Stimulated activated CD8-positive, alpha-beta memory T cell treated with anti-CD3 and anti-CD28 coated beads, Interleukin-12 subunit alpha, Interleukin-12 subunit beta, amount 100 ng/mL, for 24 hours (primary cell): ENCODE measurements around the gene DVL1.
"Not testable (repeated sequence)": the region's sequence is repeated elsewhere in the genome, so short reads cannot be mapped to it uniquely, and the experiment has no call there.

ENCODE experiments used
- DNase-seq: peaks from one replicate; pipeline ENCODE4 v3.0.0-alpha.2; 2020; ENCODE audit errors: extremely low read depth

Gene DVL1

DNA sequence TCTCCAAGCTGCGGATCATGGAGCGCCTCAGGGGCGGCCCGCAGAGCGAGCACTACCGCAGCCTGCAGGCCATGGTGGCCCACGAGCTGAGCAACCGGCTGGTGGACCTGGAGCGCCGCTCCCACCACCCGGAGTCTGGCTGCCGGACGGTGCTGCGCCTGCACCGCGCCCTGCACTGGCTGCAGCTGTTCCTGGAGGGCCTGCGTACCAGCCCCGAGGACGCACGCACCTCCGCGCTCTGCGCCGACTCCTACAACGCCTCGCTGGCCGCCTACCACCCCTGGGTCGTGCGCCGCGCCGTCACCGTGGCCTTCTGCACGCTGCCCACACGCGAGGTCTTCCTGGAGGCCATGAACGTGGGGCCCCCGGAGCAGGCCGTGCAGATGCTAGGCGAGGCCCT is 21.9 kb downstream of the DVL1 start:
- DNase-seq, result no peak

DNA sequence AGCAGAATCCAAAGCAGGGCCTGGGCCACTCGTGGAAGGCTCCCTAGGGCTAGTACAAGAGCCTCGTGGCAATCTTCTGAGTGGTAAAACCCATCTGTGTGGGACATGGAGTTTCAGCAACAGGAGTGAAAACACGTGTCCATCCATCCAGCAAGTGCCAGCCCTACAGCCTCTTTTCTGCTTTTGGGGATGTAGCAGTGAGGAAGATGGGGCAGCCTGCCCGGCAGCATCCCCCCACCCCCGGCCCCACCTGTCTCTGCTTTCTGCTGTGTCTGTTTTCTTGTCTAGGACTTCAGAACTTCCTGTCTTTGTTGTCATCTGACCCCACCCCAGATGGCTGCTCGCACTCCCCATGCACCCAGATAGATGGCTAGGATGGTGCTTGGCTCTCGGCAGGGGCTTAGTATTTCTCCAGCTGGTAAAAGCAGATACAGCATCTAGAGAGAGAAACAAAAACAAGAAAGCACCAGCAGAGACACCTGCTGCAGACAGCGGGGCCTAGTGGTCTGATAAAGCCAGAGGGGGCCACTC is 23.1 kb downstream of the DVL1 start:
- no peak for DNase-seq

- DNase-seq, result no peak
Measured at GRCh38 chr1:1325288-1326074, 23.7 kb downstream of the DVL1 start.

GRCh38 chr1:1324524-1325287 is 24.5 kb downstream of the DVL1 start, which contains the start of the genes CPTP and INTS11:
CPTP (plus strand) TSS chr1:1324802; CDS start chr1:1326911, 2,109 bp downstream.
INTS11 (minus strand) TSS chr1:1324660; CDS start chr1:1324608, 52 bp downstream.
- peak; percentile 92 for DNase-seq

- DNase-seq, result no peak
Measured at GRCh38 chr1:1324084-1324523, 25.1 kb downstream of the DVL1 start.

GRCh38 chr1:1322952-1323351 is 26.3 kb downstream of the DVL1 start:
- no peak for DNase-seq

GRCh38 chr1:1322418-1322817 is 26.8 kb downstream of the DVL1 start:
- no peak for DNase-seq

- no peak for DNase-seq
Measured at GRCh38 chr1:1321477-1321876, 27.7 kb downstream of the DVL1 start.

GRCh38 chr1:1320666-1321448 is 28.4 kb downstream of the DVL1 start:
- no peak for DNase-seq

- no peak for DNase-seq
Measured at GRCh38 chr1:1319646-1319941, 29.6 kb downstream of the DVL1 start.

DNA sequence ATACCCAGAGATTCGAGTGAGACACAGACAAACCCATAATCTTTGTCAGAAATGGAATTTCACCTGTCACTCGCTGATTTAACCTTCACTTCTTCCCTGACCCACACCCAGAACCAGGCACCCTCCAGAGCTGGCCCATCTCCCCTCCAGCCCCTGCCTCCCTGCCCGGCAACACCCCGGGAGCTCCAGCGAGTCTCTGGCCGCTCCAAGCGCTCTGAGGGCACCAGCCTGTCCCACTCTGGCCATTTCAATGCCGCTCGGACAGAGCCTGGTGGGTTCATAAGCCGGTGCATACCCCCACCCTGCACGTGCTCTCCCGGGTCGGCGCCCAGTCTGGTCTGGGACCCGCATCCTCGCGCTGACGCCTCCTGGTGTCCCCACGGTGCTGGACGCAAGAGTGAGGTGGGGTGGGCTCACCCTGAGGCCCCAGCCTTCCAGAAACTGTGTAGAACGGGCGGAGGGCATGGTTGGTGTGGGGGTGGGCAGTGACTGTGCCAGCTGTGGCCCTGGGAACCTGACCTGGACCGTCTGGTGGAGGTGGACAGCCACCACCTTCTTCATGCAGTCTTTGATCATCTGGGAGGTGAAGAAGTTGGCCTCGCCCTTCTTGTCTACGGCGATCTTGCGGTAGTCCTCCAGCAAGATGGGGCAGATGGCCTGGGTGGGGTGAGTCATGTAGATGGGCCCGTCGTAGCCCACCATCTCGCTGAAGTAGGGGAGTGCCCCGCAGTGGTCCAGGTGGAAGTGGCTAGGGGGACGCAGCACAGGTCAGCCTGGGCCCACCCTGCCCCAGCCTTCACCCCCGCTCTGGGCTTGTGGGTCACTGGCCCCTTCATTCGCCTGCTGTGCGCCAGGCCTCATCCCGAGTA is 30.2 kb downstream of the DVL1 start:
- no peak for DNase-seq

DNA sequence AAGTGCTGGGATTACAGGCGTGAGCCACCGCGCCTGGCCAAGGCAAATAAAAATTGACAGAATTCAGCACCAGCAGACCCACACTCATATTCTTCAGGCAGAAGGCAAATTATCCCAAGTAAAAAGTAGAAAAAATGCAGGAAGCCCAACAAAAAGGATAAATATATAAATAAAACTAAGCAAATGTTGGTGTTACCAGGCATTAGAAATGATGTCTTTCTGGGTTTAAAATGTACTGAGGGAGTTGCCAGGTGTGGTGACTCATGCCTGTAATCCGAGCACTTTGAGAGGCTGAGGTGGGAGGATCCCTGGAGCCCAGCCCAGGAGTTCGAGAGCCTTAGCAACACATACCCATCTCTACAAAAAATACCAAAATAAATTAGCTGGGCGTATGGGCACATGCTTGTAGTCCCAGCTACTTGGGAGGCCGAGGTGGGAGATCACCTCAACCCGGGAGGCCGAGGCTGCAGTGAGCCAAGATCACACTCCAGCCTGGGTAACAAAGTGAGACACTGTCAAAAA is 31.0 kb downstream of the DVL1 start:
- no peak for DNase-seq

- DNase-seq, result no peak
Measured at GRCh38 chr1:1317420-1317819, 31.8 kb downstream of the DVL1 start.

GRCh38 chr1:1316199-1316598 is 33.0 kb downstream of the DVL1 start:
- DNase-seq, result not testable (repeated sequence)

- DNase-seq, result no peak
Measured at GRCh38 chr1:1315435-1315954, 33.7 kb downstream of the DVL1 start.

- no peak for DNase-seq
Measured at GRCh38 chr1:1314678-1315335, 34.4 kb downstream of the DVL1 start.

- DNase-seq, result no peak
Measured at GRCh38 chr1:1314237-1314586, 35.0 kb downstream of the DVL1 start.

DNA sequence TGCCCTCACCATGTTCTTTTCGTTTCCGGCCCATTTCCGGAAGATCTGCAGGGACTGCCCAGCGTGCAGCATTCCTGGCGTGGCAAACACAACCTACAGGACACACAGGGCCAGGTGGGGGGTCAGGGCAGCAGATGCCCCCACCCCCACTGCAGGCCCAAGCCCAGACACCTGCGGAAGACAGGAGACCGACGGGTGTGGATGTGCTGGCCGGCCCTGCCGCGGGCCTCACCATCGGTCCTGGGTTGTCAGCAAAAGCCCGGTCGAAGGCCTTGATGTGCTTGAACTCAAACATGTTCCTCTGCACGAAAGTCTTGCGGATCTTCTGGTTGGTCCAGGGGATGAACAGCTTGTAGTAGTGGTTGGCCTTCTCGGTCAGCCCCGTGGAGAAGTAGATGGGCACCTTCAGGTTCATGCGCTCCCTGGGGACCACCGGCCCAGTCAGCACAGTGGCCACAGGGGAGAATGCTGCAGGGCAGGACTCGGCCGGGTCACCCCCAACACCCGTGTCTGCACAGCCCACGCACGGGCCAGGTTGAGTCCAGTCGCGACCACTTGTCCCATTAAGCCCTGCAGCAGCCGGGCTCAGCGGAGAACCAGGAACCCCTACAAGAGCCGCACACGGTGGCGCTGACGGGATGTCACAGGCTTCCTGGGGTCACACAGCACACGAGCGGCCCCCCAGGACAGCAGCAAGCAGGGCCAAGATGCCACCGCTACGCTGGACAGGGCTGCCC is 35.5 kb downstream of the DVL1 start:
- no peak for DNase-seq
